ENCODE results near the gene MMP7. TPM values are rescaled to one million over a fixed set of nuclear protein-coding genes. Genes with fewer than 3 reads are reported as not detected.

MMP7 gene
- total RNA-seq, 1 experiment from 2014 or later: not detected

- no peak for DNase-seq
- no peak overlapping the region for H4K91ac ChIP-seq (ENCODE audit: insufficient read length, low read depth, low read length)
- no peak overlapping the region for H2BK120ac ChIP-seq (ENCODE audit: low read depth, low read length, poor library complexity, severe bottlenecking)
- no peaks in the 10 kb centered on the region for H3K27me3 ChIP-seq (ENCODE audit: insufficient read depth, low read length)
- H3K18ac ChIP-seq (ENCODE audit: insufficient read length, low read depth, low read length): no peak overlapping the region
- H3K27ac ChIP-seq (ENCODE audit: insufficient read length, low read depth, low read length): no peak overlapping the region
- H4K8ac ChIP-seq (replicated peaks; ENCODE audit: insufficient read length, low read depth, low read length): no peak overlapping the region
- H3K4me1 Mint-ChIP-seq: peaks cover 6% of the 10 kb centered on the region in 2 experiments
- no peak overlapping the region for H2BK15ac ChIP-seq (ENCODE audit: low read depth, low read length)
- no peak overlapping the region for H3K23ac ChIP-seq (ENCODE audit: insufficient read length, low read depth, low read length)
- H2BK12ac ChIP-seq (ENCODE audit: insufficient read length, low read depth, low read length): no peak overlapping the region
- H3K79me1 ChIP-seq (ENCODE audit: insufficient read depth, low read depth, low read length, poor library complexity, severe bottlenecking): no peaks in the 10 kb centered on the region
- H2AK5ac ChIP-seq (ENCODE audit: insufficient read length, low read length): no peak overlapping the region
- H3K79me2 ChIP-seq (ENCODE audit: insufficient read depth, low read length): no peaks in the 10 kb centered on the region
- no peak overlapping the region for H3K14ac ChIP-seq (ENCODE audit: insufficient read depth, low read length)
- no peaks in the 10 kb centered on the region for H3K36me3 Mint-ChIP-seq (ENCODE audit: insufficient read depth in 1 of 3, low read depth in 3 of 3)
- H3T11ph ChIP-seq (ENCODE audit: low read length): no peak overlapping the region
- no peak overlapping the region for H3K4me2 ChIP-seq (ENCODE audit: insufficient read depth, insufficient read length, low read length)
- no peaks in the 10 kb centered on the region for H3K4me1 ChIP-seq (ENCODE audit: insufficient read depth, low read length)
- H4K20me1 ChIP-seq (ENCODE audit: control insufficient read depth, insufficient read depth, insufficient read length): no peaks in the 10 kb centered on the region
- TF ChIP-seq CTCF (conservative IDR thresholded peaks at IDR 0.05): no peak
- no peaks in the 10 kb centered on the region for H3K23me2 ChIP-seq (ENCODE audit: insufficient read length, low read depth, low read length, poor library complexity, severe bottlenecking)
- no peaks in the 10 kb centered on the region for H3K9me3 Mint-ChIP-seq
- H2BK20ac ChIP-seq (ENCODE audit: low read depth, low read length, poor library complexity, severe bottlenecking): no peak overlapping the region
- WGBS (ENCODE audit: extremely low coverage, insufficient read length, low lambda C conversion rate): no CpG with 5 or more reads among the region's 2 CpGs
- no peak overlapping the region for H3K56ac ChIP-seq (ENCODE audit: insufficient read length, low read depth, low read length)
- H3K4ac ChIP-seq (ENCODE audit: low read depth, low read length): no peak overlapping the region
- H2AFZ ChIP-seq (ENCODE audit: low read length): no peak overlapping the region
- H3K27ac Mint-ChIP-seq: no peak overlapping the region
- no peaks in the 10 kb centered on the region for H3K27me3 Mint-ChIP-seq (ENCODE audit: low read depth)
- H2BK5ac ChIP-seq (ENCODE audit: insufficient read length, low read length): no peak overlapping the region
- H4K5ac ChIP-seq (ENCODE audit: insufficient read length, low read depth, low read length): no peak overlapping the region
- H3K9ac ChIP-seq (ENCODE audit: extremely low read depth, insufficient read length, low read length): no peak overlapping the region
- no peaks in the 10 kb centered on the region for H3K9me3 ChIP-seq (ENCODE audit: control insufficient read depth, low read depth, low read length)
- no peak overlapping the region for H3K4me3 Mint-ChIP-seq
Measured at GRCh38 chr11:102491969-102492368, 38.6 kb downstream of the MMP7 start.
